HG02943 (cell line): ENCODE data around the gene PHACTR1.

Source experiments
- ATAC-seq: cut with Tn5 transposase; IDR thresholded peaks from one replicate; pipeline ENCODE4 v1.9.1; 2021; ENCODE audit warnings: mild to moderate bottlenecking, low read depth, moderate library complexity; ENCODE audit not compliant: unreplicated experiment

PHACTR1 gene

GRCh38 chr6:13012296-13012695, 295.7 kb downstream of the PHACTR1 start:
- ATAC-seq, result no peak

- no peak for ATAC-seq
Observed at GRCh38 chr6:13012977-13013680, 296.6 kb downstream of the PHACTR1 start.

- ATAC-seq, result no peak
Observed at GRCh38 chr6:13013681-13014503, 297.3 kb downstream of the PHACTR1 start.

- ATAC-seq, result no peak
Observed at GRCh38 chr6:13014504-13015378, 298.2 kb downstream of the PHACTR1 start.

GRCh38 chr6:13015379-13015681, 298.8 kb downstream of the PHACTR1 start:
- no peak for ATAC-seq

- no peak for ATAC-seq
Observed at GRCh38 chr6:13024616-13025015, 308.0 kb downstream of the PHACTR1 start.

- ATAC-seq, result no peak
Observed at GRCh38 chr6:13025893-13026499, 309.4 kb downstream of the PHACTR1 start.

- ATAC-seq, result no peak
Observed at GRCh38 chr6:13026557-13026956, 310.0 kb downstream of the PHACTR1 start.

- ATAC-seq, result no peak
Observed at GRCh38 chr6:13027207-13027606, 310.6 kb downstream of the PHACTR1 start.

- no peak for ATAC-seq
Observed at GRCh38 chr6:13030396-13030795, 313.8 kb downstream of the PHACTR1 start.

- ATAC-seq, result no peak
Observed at GRCh38 chr6:13032566-13032965, 316.0 kb downstream of the PHACTR1 start.

- no peak for ATAC-seq
Observed at GRCh38 chr6:13033145-13033544, 316.6 kb downstream of the PHACTR1 start.

GRCh38 chr6:13034316-13034715, 317.7 kb downstream of the PHACTR1 start:
- ATAC-seq, result no peak

- no peak for ATAC-seq
Observed at GRCh38 chr6:13035606-13036005, 319.0 kb downstream of the PHACTR1 start.

- ATAC-seq, result no peak
Observed at GRCh38 chr6:13038315-13038714, 321.7 kb downstream of the PHACTR1 start.

GRCh38 chr6:13038741-13039190, 322.2 kb downstream of the PHACTR1 start:
- no peak for ATAC-seq

GRCh38 chr6:13044390-13044789, 327.8 kb downstream of the PHACTR1 start:
- no peak for ATAC-seq

GRCh38 chr6:13044896-13045295, 328.3 kb downstream of the PHACTR1 start:
- ATAC-seq, result no peak

GRCh38 chr6:13045676-13046075, 329.1 kb downstream of the PHACTR1 start:
- ATAC-seq, result no peak

GRCh38 chr6:13046084-13046483, 329.5 kb downstream of the PHACTR1 start:
- ATAC-seq, result no peak

GRCh38 chr6:13048113-13048512, 331.5 kb downstream of the PHACTR1 start:
- no peak for ATAC-seq
